Liver (tissue), 9 donors: Measurements from ENCODE around the gene STIM2. TPM values are rescaled to one million over a fixed set of nuclear protein-coding genes. Genes with fewer than 3 reads are reported as not detected.
"Not testable (repeated sequence)": the region's sequence is repeated elsewhere in the genome, so short reads cannot be mapped to it uniquely, and the experiment has no call there.

Experiments
- DNase-seq: peaks from one replicate; pipeline ENCODE4 v3.0.0-alpha.2; 2017; ENCODE audit warnings: low spot score
- H3K27ac ChIP-seq, 2 donors: one replicate each; pipeline ENCODE4 v1.7.0; 2013; ENCODE audit warnings: inconsistent platforms in 2 of 2, low read length in 2 of 2, control low read depth in 1 of 2, low read depth in 1 of 2, mild to moderate bottlenecking in 1 of 2
- H3K27me3 ChIP-seq, 4 donors: one replicate each; pipeline versions ENCODE4 v1.6.1 to v1.7.0; 2013; ENCODE audit warnings: low read length in 3 of 4, inconsistent platforms in 1 of 4, mild to moderate bottlenecking in 1 of 4, moderate library complexity in 1 of 4; ENCODE audit not compliant: control insufficient read depth in 4 of 4, insufficient read depth in 4 of 4
- H3K36me3 ChIP-seq, 4 donors: one replicate each; pipeline versions ENCODE4 v1.6.1 to v1.7.0; 2013; ENCODE audit warnings: low read length in 3 of 4, mild to moderate bottlenecking in 3 of 4, low read depth in 1 of 4, moderate library complexity in 1 of 4; ENCODE audit not compliant: control insufficient read depth in 4 of 4, insufficient read depth in 3 of 4
- H3K4me1 ChIP-seq, 4 donors: one replicate each; pipeline versions ENCODE4 v1.6.1 to v1.7.0; 2013; ENCODE audit warnings: low read length in 3 of 4, mild to moderate bottlenecking in 3 of 4, moderate library complexity in 1 of 4; ENCODE audit not compliant: control insufficient read depth in 4 of 4, insufficient read depth in 4 of 4
- H3K4me3 ChIP-seq, 3 donors: one replicate each; pipeline versions ENCODE4 v1.6.1 to v1.7.0; 2013; ENCODE audit warnings: low read length in 3 of 3, control low read depth in 1 of 3, low read depth in 1 of 3, mild to moderate bottlenecking in 1 of 3
- H3K9ac ChIP-seq, 2 donors: one replicate each; pipeline ENCODE4 v1.7.0; 2013; ENCODE audit warnings: low read length in 2 of 2, mild to moderate bottlenecking in 2 of 2, moderate library complexity in 2 of 2, control low read depth in 1 of 2, low read depth in 1 of 2
- H3K9me3 ChIP-seq, 4 donors: one replicate each; pipeline versions ENCODE4 v1.6.1 to v1.7.0; 2013; ENCODE audit warnings: low read length in 3 of 4; ENCODE audit not compliant: control insufficient read depth in 4 of 4
- ATF3 ChIP-seq: IDR thresholded peaks from 2 replicates; pipeline ENCODE4 v1.6.1; 2016; ENCODE audit warnings: antibody characterized with exemption
- CTCF ChIP-seq: fragments of 150-350 bp; IDR thresholded peaks from 2 replicates; pipeline ENCODE4 v1.5.1; 2017; ENCODE audit warnings: improper control_type of control experiment, low read depth, low read length; ENCODE audit not compliant: missing input control
- EGR1 ChIP-seq, 2 donors: IDR thresholded peaks; 2 replicates each; pipeline ENCODE4 v1.6.1; 2016 to 2018; ENCODE audit warnings: antibody characterized with exemption in 2 of 2, low read depth in 2 of 2
- FOXA2 ChIP-seq: IDR thresholded peaks from 2 replicates; pipeline ENCODE4 v1.6.1; 2016; ENCODE audit warnings: antibody characterized with exemption
- GABPA ChIP-seq, 2 donors: IDR thresholded peaks in 1 of 2; conservative IDR thresholded peaks in 1 of 2; 2 replicates each; pipeline ENCODE4 v1.6.1; 2016; ENCODE audit warnings: antibody characterized with exemption in 2 of 2, mild to moderate bottlenecking in 1 of 2, moderate library complexity in 1 of 2
- HNF4A ChIP-seq, 2 donors: conservative IDR thresholded peaks; 2 replicates each; pipeline ENCODE4 v1.6.1; 2016; ENCODE audit warnings: antibody characterized with exemption in 2 of 2, mild to moderate bottlenecking in 2 of 2
- HNF4G ChIP-seq: IDR thresholded peaks from 2 replicates; pipeline ENCODE4 v1.6.1; 2016; ENCODE audit warnings: antibody characterized with exemption
- MAX ChIP-seq: IDR thresholded peaks from 2 replicates; pipeline ENCODE4 v1.6.1; 2016; ENCODE audit warnings: antibody characterized with exemption
- REST ChIP-seq: IDR thresholded peaks from 2 replicates; pipeline ENCODE4 v1.6.1; 2016; ENCODE audit warnings: antibody characterized with exemption, mild to moderate bottlenecking
- SP1 ChIP-seq: IDR thresholded peaks from 2 replicates; pipeline ENCODE4 v1.6.1; 2018; ENCODE audit warnings: antibody characterized with exemption, mild to moderate bottlenecking
- TAF1 ChIP-seq: conservative IDR thresholded peaks from 2 replicates; pipeline ENCODE4 v1.6.1; 2016; ENCODE audit warnings: antibody characterized with exemption, mild to moderate bottlenecking
- YY1 ChIP-seq: IDR thresholded peaks from 2 replicates; pipeline ENCODE4 v1.6.1; 2016; ENCODE audit warnings: antibody characterized with exemption, mild to moderate bottlenecking
- ZBTB33 ChIP-seq: IDR thresholded peaks from 2 replicates; pipeline ENCODE4 v1.6.1; 2016; ENCODE audit warnings: antibody characterized with exemption
- WGBS: extraction: QIAGEN DNeasy Blood & Tissue Kit; methylation state at CpG from one replicate; pipeline ENCODE4 v1.1.7; 2013; 5-methylcytosine and 5-hydroxymethylcytosine counted together
- polyA plus RNA-seq, 2 donors: library from polyadenylated mRNA; stranded (reverse) in 1 of 2; unstranded in 1 of 2; fragments of 200-250 nt in 1 of 2; fragments of >200 nt in 1 of 2; fragmentation: Nextera tagmentation in 1 of 2; extraction: Ambion mirVana in 1 of 2; gene quantifications; one replicate each; pipeline versions ENCODE4 v1.2.1 to v1.2.3, GENCODE V29; 2013 to 2015
- total RNA-seq, 2 donors: library from RNA; depleted of rRNA; stranded (reverse); fragments of >200 nt; gene quantifications; one replicate each; pipeline ENCODE4 v1.2.3, GENCODE V29; 2014
- donor health status: healthy.
- donor health status: healthy.
- donor health status: healthy.
- donor health status: healthy.
- donor health status: healthy.

The STIM2 gene
- total and polyA plus RNA-seq, 4 donors, result 5.4 to 11.1 (median 6.9) TPM

GRCh38 chr4:26822546-26822945, 38.1 kb upstream of the STIM2 start:
- Histone ChIP-seq H3K9ac (no peak overlapping the region), H3K36me3 (no peaks in the 10 kb centered on the region)

GRCh38 chr4:26822974-26823373, 37.7 kb upstream of the STIM2 start:
- H3K4me3 ChIP-seq, H3K9ac ChIP-seq, H3K9me3 ChIP-seq, DNase-seq, H3K27me3 ChIP-seq, H3K36me3 ChIP-seq: not testable (repeated sequence)
- H3K27ac ChIP-seq, result peak overlapping the region; percentile 33 to 65
- peaks cover 4 to 27% (median 21%) of the 10 kb centered on the region in 4 donors for H3K4me1 ChIP-seq
- WGBS, result 94% methylated on average over 6 of the region's 6 CpGs

More at GRCh38 chr4:26822546-26822945, 38.1 kb upstream of the STIM2 start:
- no peak for DNase-seq
- 40% methylated on average over 6 of the region's 6 CpGs for WGBS
- Histone ChIP-seq H3K27ac (peak overlapping the region; percentile 33 to 65), H3K4me3 (no peak overlapping the region), H3K4me1 (peaks cover 4 to 25% (median 21%) of the 10 kb centered on the region in 4 donors), H3K27me3 (no peaks in the 10 kb centered on the region), H3K9me3 (no peaks in the 10 kb centered on the region)
- TF ChIP-seq ATF3, result no peak
- TF ChIP-seq MAX, result no peak
- no peak for TF ChIP-seq REST
- no peak for TF ChIP-seq CTCF
- no peak for TF ChIP-seq TAF1
- TF ChIP-seq GABPA (IDR thresholded peaks at IDR 0.05 in 1 of 2, conservative IDR thresholded peaks at IDR 0.05 in 1 of 2), result no peak
- no peak for TF ChIP-seq HNF4A (conservative IDR thresholded peaks at IDR 0.05)
- no peak for TF ChIP-seq EGR1 (IDR thresholded peaks at IDR 0.05; ENCODE audit: low read depth in 2 of 2)
- TF ChIP-seq SP1, result no peak
- no peak for TF ChIP-seq YY1
- no peak for TF ChIP-seq HNF4G
- no peak for TF ChIP-seq ZBTB33
- no peak for TF ChIP-seq FOXA2
